ENCODE results near the gene RTN1. TPM values are rescaled to one million over a fixed set of nuclear protein-coding genes. Genes with fewer than 3 reads are reported as not detected.

The RTN1 gene
- total RNA-seq, 1 experiment from 2014 or later = 9.8 TPM

DNA sequence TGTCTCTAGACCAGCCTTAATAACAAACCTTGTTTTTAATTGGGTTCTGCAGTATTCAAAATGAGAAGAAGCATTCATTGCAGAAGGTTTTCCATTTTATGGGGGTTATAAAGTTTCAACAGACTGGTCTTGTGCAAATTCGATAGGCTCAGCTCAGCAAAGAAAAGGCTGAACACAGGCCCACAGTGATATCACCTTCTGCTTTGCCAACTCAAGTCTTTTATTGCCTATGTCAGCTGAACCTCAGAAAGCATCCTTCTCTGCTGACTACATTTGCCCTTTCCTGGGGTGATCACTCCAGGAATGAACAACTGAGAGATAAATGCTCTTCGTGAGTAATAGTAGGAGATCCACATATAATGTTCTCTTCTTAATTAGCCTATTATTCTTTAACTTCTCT, 159.5 kb downstream of the RTN1 start:
- peak overlapping the region; percentile 7 for H3K27ac Mint-ChIP-seq (ENCODE audit: low read depth, unreplicated experiment)
- BruUV-seq (replicated peaks) = no TSS peak
- TF ChIP-seq CTCF (IDR thresholded peaks at IDR 0.05; ENCODE audit: unreplicated experiment) = no peak
- H3K4me3 Mint-ChIP-seq (ENCODE audit: unreplicated experiment) = no peak overlapping the region
- ChIA-PET POLR2A (interaction anchor here (1.3 to 7.6 kb wide), 3 partner anchors 10 to 227 kb away, joined by 3 to 137 read pairs (median 8); partner anchors contain the start of genes JKAMP and L3HYPDH), CTCF (interaction anchor here (0.7 to 9.9 kb wide), 5 partner anchors 13 to 254 kb away, joined by 3 to 152 read pairs (median 4); no protein-coding TSS in a partner anchor)
- intact Hi-C loops (cut with micrococcal nuclease) = no loop called here
- H3K27me3 Mint-ChIP-seq (ENCODE audit: insufficient read depth, unreplicated experiment) = no peaks in the 10 kb centered on the region
- H3K9me3 Mint-ChIP-seq (ENCODE audit: unreplicated experiment) = no peaks in the 10 kb centered on the region
- H3K36me3 Mint-ChIP-seq (ENCODE audit: insufficient read depth, unreplicated experiment) = peaks cover 6% of the 10 kb centered on the region
- peaks cover 20% of the 10 kb centered on the region for H3K4me1 Mint-ChIP-seq (ENCODE audit: insufficient read depth, unreplicated experiment)
- DNase-seq (ENCODE audit: unreplicated experiment) = no peak

- DNase-seq (ENCODE audit: unreplicated experiment) = peak; percentile 61
- TF ChIP-seq CTCF (IDR thresholded peaks at IDR 0.05; ENCODE audit: unreplicated experiment) = peak; percentile 22
- Mint-ChIP-seq H3K4me3 (ENCODE audit: unreplicated experiment) (peak overlapping the region; percentile 2), H3K9me3 (ENCODE audit: unreplicated experiment) (peaks cover 9% of the 10 kb centered on the region), H3K36me3 (ENCODE audit: insufficient read depth, unreplicated experiment) (no peaks in the 10 kb centered on the region), H3K4me1 (ENCODE audit: insufficient read depth, unreplicated experiment) (peaks cover 37% of the 10 kb centered on the region), H3K27ac (ENCODE audit: low read depth, unreplicated experiment) (peak overlapping the region; percentile 95), H3K27me3 (ENCODE audit: insufficient read depth, unreplicated experiment) (no peaks in the 10 kb centered on the region)
- ChIA-PET POLR2A (interaction anchor here (0.6 to 7.6 kb wide), 13 partner anchors 10 to 457 kb away, joined by 3 to 137 read pairs (median 5); partner anchors contain the start of genes DHRS7, JKAMP, L3HYPDH and RTN1), CTCF (interaction anchor here (0.5 to 9.9 kb wide), 17 partner anchors 16 to 1101 kb away, joined by 3 to 152 read pairs (median 4); partner anchors contain the start of genes JKAMP, L3HYPDH and RTN1)
- no TSS peak for BruUV-seq (replicated peaks)
- intact Hi-C loops (cut with micrococcal nuclease) = loop anchor here (1.0 to 5.0 kb wide), 2 partner anchors 189 to 209 kb away; no protein-coding TSS in a partner anchor
These were observed 162.6 kb downstream of the RTN1 start for GRCh38 chr14:59707778-59708561.

GRCh38 chr14:59705866-59706265, 164.7 kb downstream of the RTN1 start:
- intact Hi-C loops (cut with micrococcal nuclease) = loop anchor here (5.0 kb wide), 1 partner anchor 211 kb away; no protein-coding TSS in a partner anchor
- ChIA-PET CTCF (interaction anchor here (5.1 to 9.9 kb wide), 2 partner anchors 73 to 192 kb away, joined by 20 to 152 read pairs; no protein-coding TSS in a partner anchor), POLR2A (interaction anchor here (4.2 kb wide), 1 partner anchor 222 kb away, joined by 12 read pairs; the partner anchor contains the start of genes JKAMP and L3HYPDH)
- peaks cover 7% of the 10 kb centered on the region for H3K36me3 Mint-ChIP-seq (ENCODE audit: insufficient read depth, unreplicated experiment)
- H3K9me3 Mint-ChIP-seq (ENCODE audit: unreplicated experiment) = peaks cover 17% of the 10 kb centered on the region
- no peaks in the 10 kb centered on the region for H3K27me3 Mint-ChIP-seq (ENCODE audit: insufficient read depth, unreplicated experiment)
- no peak for DNase-seq (ENCODE audit: unreplicated experiment)
- no peak overlapping the region for H3K27ac Mint-ChIP-seq (ENCODE audit: low read depth, unreplicated experiment)
- no TSS peak for BruUV-seq (replicated peaks)
- no peak for TF ChIP-seq CTCF (IDR thresholded peaks at IDR 0.05; ENCODE audit: unreplicated experiment)
- no peak overlapping the region for H3K4me3 Mint-ChIP-seq (ENCODE audit: unreplicated experiment)
- H3K4me1 Mint-ChIP-seq (ENCODE audit: insufficient read depth, unreplicated experiment) = peaks cover 43% of the 10 kb centered on the region

GRCh38 chr14:59705245-59705644, 165.3 kb downstream of the RTN1 start:
- ChIA-PET POLR2A (interaction anchor here (0.7 to 4.2 kb wide), 3 partner anchors 11 to 221 kb away, joined by 3 to 12 read pairs (median 9); partner anchors contain the start of genes JKAMP and L3HYPDH), CTCF (interaction anchor here (0.6 to 9.9 kb wide), 4 partner anchors 9 to 193 kb away, joined by 3 to 152 read pairs (median 12); no protein-coding TSS in a partner anchor)
- Mint-ChIP-seq H3K4me3 (ENCODE audit: unreplicated experiment) (no peak overlapping the region), H3K36me3 (ENCODE audit: insufficient read depth, unreplicated experiment) (peaks cover 7% of the 10 kb centered on the region), H3K27me3 (ENCODE audit: insufficient read depth, unreplicated experiment) (no peaks in the 10 kb centered on the region), H3K9me3 (ENCODE audit: unreplicated experiment) (peaks cover 17% of the 10 kb centered on the region), H3K27ac (ENCODE audit: low read depth, unreplicated experiment) (no peak overlapping the region), H3K4me1 (ENCODE audit: insufficient read depth, unreplicated experiment) (peaks cover 43% of the 10 kb centered on the region)
- intact Hi-C loops (cut with micrococcal nuclease) = loop anchor here (5.0 kb wide), 1 partner anchor 212 kb away; no protein-coding TSS in a partner anchor
- no TSS peak for BruUV-seq (replicated peaks)
- TF ChIP-seq CTCF (IDR thresholded peaks at IDR 0.05; ENCODE audit: unreplicated experiment) = no peak
- DNase-seq (ENCODE audit: unreplicated experiment) = no peak
